ENCODE measurements around the gene HSD17B10.

HSD17B10 gene

GRCh38 chrX:53442322-53442631 is 8.1 kb upstream of the HSD17B10 start:
- Mint-ChIP-seq H3K27me3 (peaks cover 42% of the 10 kb centered on the region), H3K9me3 (no peaks in the 10 kb centered on the region), H3K36me3 (ENCODE audit: low read depth) (no peaks in the 10 kb centered on the region), H3K4me1 (ENCODE audit: low read depth) (peaks cover 30% of the 10 kb centered on the region), H3K27ac (no peak overlapping the region), H3K4me3 (peak overlapping the region; percentile 78)
- no peak for DNase-seq

- peaks cover 32% of the 10 kb centered on the region for H3K4me1 Mint-ChIP-seq (ENCODE audit: low read depth)
- H3K27me3 Mint-ChIP-seq, result peaks cover 44% of the 10 kb centered on the region
- DNase-seq, result peak; percentile 84
- H3K4me3 Mint-ChIP-seq, result peak overlapping the region; percentile 78
- no peaks in the 10 kb centered on the region for H3K36me3 Mint-ChIP-seq (ENCODE audit: low read depth)
- H3K9me3 Mint-ChIP-seq, result no peaks in the 10 kb centered on the region
- peak overlapping the region; percentile 65 for H3K27ac Mint-ChIP-seq
Observed at GRCh38 chrX:53441531-53442321, 7.6 kb upstream of the HSD17B10 start.

GRCh38 chrX:53440621-53441517 is 6.7 kb upstream of the HSD17B10 start:
- no peaks in the 10 kb centered on the region for H3K36me3 Mint-ChIP-seq (ENCODE audit: low read depth)
- peaks cover 36% of the 10 kb centered on the region for H3K4me1 Mint-ChIP-seq (ENCODE audit: low read depth)
- H3K27me3 Mint-ChIP-seq, result peaks cover 44% of the 10 kb centered on the region
- H3K9me3 Mint-ChIP-seq, result no peaks in the 10 kb centered on the region
- H3K4me3 Mint-ChIP-seq, result peak overlapping the region; percentile 78
- no peak overlapping the region for H3K27ac Mint-ChIP-seq
- DNase-seq, result peak; percentile 52

GRCh38 chrX:53440101-53440500 is 5.9 kb upstream of the HSD17B10 start:
- Mint-ChIP-seq H3K4me3 (peak overlapping the region; percentile 30), H3K9me3 (no peaks in the 10 kb centered on the region), H3K36me3 (ENCODE audit: low read depth) (no peaks in the 10 kb centered on the region), H3K27ac (no peak overlapping the region), H3K4me1 (ENCODE audit: low read depth) (peaks cover 39% of the 10 kb centered on the region), H3K27me3 (peaks cover 49% of the 10 kb centered on the region)
- no peak for DNase-seq

GRCh38 chrX:53438832-53439230 is 4.7 kb upstream of the HSD17B10 start:
- Mint-ChIP-seq H3K9me3 (no peaks in the 10 kb centered on the region), H3K27me3 (peaks cover 54% of the 10 kb centered on the region), H3K36me3 (ENCODE audit: low read depth) (peaks cover 4% of the 10 kb centered on the region), H3K27ac (no peak overlapping the region), H3K4me1 (ENCODE audit: low read depth) (peaks cover 48% of the 10 kb centered on the region), H3K4me3 (no peak overlapping the region)
- no peak for DNase-seq

- H3K4me3 Mint-ChIP-seq, result no peak overlapping the region
- no peak for DNase-seq
- H3K36me3 Mint-ChIP-seq (ENCODE audit: low read depth), result peaks cover 6% of the 10 kb centered on the region
- peaks cover 57% of the 10 kb centered on the region for H3K27me3 Mint-ChIP-seq
- H3K27ac Mint-ChIP-seq, result no peak overlapping the region
- no peaks in the 10 kb centered on the region for H3K9me3 Mint-ChIP-seq
- H3K4me1 Mint-ChIP-seq (ENCODE audit: low read depth), result peaks cover 48% of the 10 kb centered on the region
Observed at GRCh38 chrX:53438174-53438831, 4.1 kb upstream of the HSD17B10 start.

- Mint-ChIP-seq H3K4me1 (ENCODE audit: low read depth) (peaks cover 50% of the 10 kb centered on the region), H3K4me3 (no peak overlapping the region), H3K36me3 (ENCODE audit: low read depth) (peaks cover 12% of the 10 kb centered on the region), H3K27ac (no peak overlapping the region), H3K9me3 (no peaks in the 10 kb centered on the region), H3K27me3 (peaks cover 55% of the 10 kb centered on the region)
- DNase-seq, result no peak
Observed at GRCh38 chrX:53437206-53437605, 3.0 kb upstream of the HSD17B10 start.

GRCh38 chrX:53435997-53436396 is 1.8 kb upstream of the HSD17B10 start:
- peaks cover 22% of the 10 kb centered on the region for H3K36me3 Mint-ChIP-seq (ENCODE audit: low read depth)
- no peak overlapping the region for H3K27ac Mint-ChIP-seq
- peaks cover 46% of the 10 kb centered on the region for H3K27me3 Mint-ChIP-seq
- no peak overlapping the region for H3K4me3 Mint-ChIP-seq
- H3K4me1 Mint-ChIP-seq (ENCODE audit: low read depth), result peaks cover 42% of the 10 kb centered on the region
- DNase-seq, result peak; percentile 67
- no peaks in the 10 kb centered on the region for H3K9me3 Mint-ChIP-seq

- H3K4me1 Mint-ChIP-seq (ENCODE audit: low read depth), result peaks cover 11% of the 10 kb centered on the region
- H3K4me3 Mint-ChIP-seq, result no peak overlapping the region
- H3K27me3 Mint-ChIP-seq, result peaks cover 10% of the 10 kb centered on the region
- DNase-seq, result no peak
- no peaks in the 10 kb centered on the region for H3K9me3 Mint-ChIP-seq
- no peak overlapping the region for H3K27ac Mint-ChIP-seq
- H3K36me3 Mint-ChIP-seq (ENCODE audit: low read depth), result peaks cover 47% of the 10 kb centered on the region
Observed at GRCh38 chrX:53430231-53430630, 3.9 kb downstream of the HSD17B10 start.

GRCh38 chrX:53429755-53430154 is 4.4 kb downstream of the HSD17B10 start:
- H3K36me3 Mint-ChIP-seq (ENCODE audit: low read depth), result peaks cover 47% of the 10 kb centered on the region
- peaks cover 8% of the 10 kb centered on the region for H3K4me1 Mint-ChIP-seq (ENCODE audit: low read depth)
- H3K9me3 Mint-ChIP-seq, result no peaks in the 10 kb centered on the region
- DNase-seq, result no peak
- H3K27ac Mint-ChIP-seq, result no peak overlapping the region
- peaks cover 8% of the 10 kb centered on the region for H3K27me3 Mint-ChIP-seq
- no peak overlapping the region for H3K4me3 Mint-ChIP-seq

GRCh38 chrX:53422861-53423306 is 11.3 kb downstream of the HSD17B10 start, which contains the start of gene RIBC1:
Gene RIBC1, plus strand, starts transcription at chrX:53422873. Its CDS starts 3,404 bp downstream, at chrX:53426277.
- Mint-ChIP-seq H3K9me3 (no peaks in the 10 kb centered on the region), H3K4me1 (ENCODE audit: low read depth) (peaks cover 30% of the 10 kb centered on the region), H3K27ac (peak within 1 kb of the TSS; percentile 99), H3K36me3 (ENCODE audit: low read depth) (peaks cover 44% of the 10 kb centered on the region), H3K27me3 (no peaks in the 10 kb centered on the region), H3K4me3 (peak within 1 kb of the TSS; percentile 91)
- DNase-seq, result no peak

GRCh38 chrX:53422086-53422860 is 11.9 kb downstream of the HSD17B10 start, which contains the start of gene SMC1A:
Gene SMC1A, minus strand, starts transcription at chrX:53422654. Its CDS starts 54 bp downstream, at chrX:53422600.
- Mint-ChIP-seq H3K27ac (peak within 1 kb of the TSS; percentile 99), H3K4me1 (ENCODE audit: low read depth) (peaks cover 34% of the 10 kb centered on the region), H3K36me3 (ENCODE audit: low read depth) (peaks cover 45% of the 10 kb centered on the region), H3K4me3 (peak within 1 kb of the TSS; percentile 91), H3K27me3 (no peaks in the 10 kb centered on the region), H3K9me3 (no peaks in the 10 kb centered on the region)
- peak; percentile 97 for DNase-seq

- Mint-ChIP-seq H3K9me3 (no peaks in the 10 kb centered on the region), H3K36me3 (ENCODE audit: low read depth) (peaks cover 49% of the 10 kb centered on the region), H3K27ac (peak overlapping the region; percentile 99), H3K27me3 (no peaks in the 10 kb centered on the region), H3K4me3 (peak overlapping the region; percentile 91), H3K4me1 (ENCODE audit: low read depth) (peaks cover 34% of the 10 kb centered on the region)
- DNase-seq, result no peak
Observed at GRCh38 chrX:53421772-53422085, 12.4 kb downstream of the HSD17B10 start.

GRCh38 chrX:53421125-53421524 is 13.0 kb downstream of the HSD17B10 start:
- H3K27me3 Mint-ChIP-seq, result no peaks in the 10 kb centered on the region
- H3K27ac Mint-ChIP-seq, result peak overlapping the region; percentile 99
- no peak for DNase-seq
- H3K4me3 Mint-ChIP-seq, result peak overlapping the region; percentile 91
- H3K4me1 Mint-ChIP-seq (ENCODE audit: low read depth), result peaks cover 34% of the 10 kb centered on the region
- H3K9me3 Mint-ChIP-seq, result no peaks in the 10 kb centered on the region
- peaks cover 49% of the 10 kb centered on the region for H3K36me3 Mint-ChIP-seq (ENCODE audit: low read depth)
